Endothelial cell of umbilical vein (primary cell): ENCODE results near the gene RAB2B.

ENCODE experiments used
- CTCF ChIP-seq, 2 donors: IDR thresholded peaks; 1 replicate in 1 of 2; 2 replicates in 1 of 2; pipeline ENCODE4 v1.5.1; 2011; ENCODE audit warnings: low read length in 2 of 2, mild to moderate bottlenecking in 2 of 2, moderate library complexity in 2 of 2, control low read depth in 1 of 2, inconsistent platforms in 1 of 2, low read depth in 1 of 2; ENCODE audit not compliant: insufficient read depth in 1 of 2; ENCODE audit errors: extremely low read depth in 1 of 2
- GATA2 ChIP-seq: IDR thresholded peaks from 2 replicates; pipeline ENCODE4 v1.7.0; 2011; ENCODE audit warnings: low read depth, mild to moderate bottlenecking, moderate library complexity, mixed read lengths, low read length; ENCODE audit not compliant: insufficient read length, insufficient read depth
- MAX ChIP-seq: IDR thresholded peaks from 2 replicates; pipeline ENCODE4 v1.6.1; 2011; ENCODE audit not compliant: insufficient read depth, insufficient read length
- POLR2A ChIP-seq: IDR thresholded peaks from 2 replicates; pipeline ENCODE4 v1.6.1; 2012; ENCODE audit warnings: low read depth, mild to moderate bottlenecking, control low read depth, low read length
- POLR2AphosphoS5 ChIP-seq: IDR thresholded peaks from 2 replicates; pipeline ENCODE4 v1.6.1; 2012; ENCODE audit warnings: low read depth, mild to moderate bottlenecking, control low read depth, low read length, moderate library complexity; ENCODE audit not compliant: insufficient read depth

GRCh38 chr14:21437063-21437901 is 39.5 kb downstream of the RAB2B start:
- TF ChIP-seq CTCF (IDR thresholded peaks at IDR 0.05; ENCODE audit: extremely low read depth in 1 of 2, insufficient read depth in 1 of 2, low read depth in 1 of 2, low read length in 2 of 2) (no peak), POLR2A (peak; percentile 85), GATA2 (no peak), MAX (no peak), POLR2AphosphoS5 (peak; percentile 72)
